Femur (tissue), 1 donor: Measurements from ENCODE around the gene FRMPD1.
"Not testable (repeated sequence)": the region's sequence is repeated elsewhere in the genome, so short reads cannot be mapped to it uniquely, and the experiment has no call there.

Experiments used
- DNase-seq: peaks from one replicate; pipeline ENCODE4 v3.0.0-alpha.2; 2017

Gene FRMPD1

GRCh38 chr9:37745970-37746369 lies 95.2 kb downstream of the FRMPD1 start:
- peak; percentile 56 for DNase-seq

GRCh38 chr9:37746448-37747270 lies 95.9 kb downstream of the FRMPD1 start:
- DNase-seq, result no peak

GRCh38 chr9:37747271-37747753 lies 96.6 kb downstream of the FRMPD1 start:
- peak; percentile 62 for DNase-seq

GRCh38 chr9:37749129-37749528 lies 98.4 kb downstream of the FRMPD1 start:
- no peak for DNase-seq

- DNase-seq, result no peak
Observed at GRCh38 chr9:37751186-37751585, 100.4 kb downstream of the FRMPD1 start.

GRCh38 chr9:37751704-37752103 lies 101.0 kb downstream of the FRMPD1 start:
- DNase-seq, result not testable (repeated sequence)

GRCh38 chr9:37752112-37752511 lies 101.4 kb downstream of the FRMPD1 start:
- not testable (repeated sequence) for DNase-seq

- DNase-seq, result no peak
Observed at GRCh38 chr9:37752642-37753488, 102.1 kb downstream of the FRMPD1 start.

GRCh38 chr9:37753489-37754190 lies 102.9 kb downstream of the FRMPD1 start, which contains the start of gene TRMT10B:
TRMT10B (plus strand) TSS chr9:37753805; CDS start chr9:37761932, 8,127 bp downstream.
- peak; percentile 85 for DNase-seq

GRCh38 chr9:37758747-37759146 lies 108.0 kb downstream of the FRMPD1 start:
- DNase-seq, result no peak

GRCh38 chr9:37760416-37761161 lies 109.8 kb downstream of the FRMPD1 start:
- DNase-seq, result no peak

GRCh38 chr9:37761511-37761910 lies 110.8 kb downstream of the FRMPD1 start:
- DNase-seq, result no peak

GRCh38 chr9:37765263-37765662 lies 114.5 kb downstream of the FRMPD1 start:
- not testable (repeated sequence) for DNase-seq

GRCh38 chr9:37769306-37769705 lies 118.6 kb downstream of the FRMPD1 start:
- no peak for DNase-seq

- DNase-seq, result no peak
Observed at GRCh38 chr9:37769995-37770394, 119.2 kb downstream of the FRMPD1 start.

- DNase-seq, result no peak
Observed at GRCh38 chr9:37775216-37775919, 124.6 kb downstream of the FRMPD1 start.

GRCh38 chr9:37776328-37776727 lies 125.6 kb downstream of the FRMPD1 start:
- DNase-seq, result no peak

- no peak for DNase-seq
Observed at GRCh38 chr9:37778534-37778933, 127.8 kb downstream of the FRMPD1 start.

GRCh38 chr9:37784291-37784615 lies 133.5 kb downstream of the FRMPD1 start:
- no peak for DNase-seq

GRCh38 chr9:37784616-37785483 lies 134.1 kb downstream of the FRMPD1 start, which contains the start of gene EXOSC3:
EXOSC3 (minus strand) TSS chr9:37785064; CDS start chr9:37785044, 20 bp downstream.
- DNase-seq, result peak; percentile 94
